Prostate gland (tissue), 2 donors: Measurements from ENCODE around the gene RIN2.

ENCODE experiments used
- CTCF ChIP-seq, 4 experiments: fragments of 200-600 bp in 2 of 4; fragments of 450-650 bp in 2 of 4; sonication (generic) in 2 of 4; IDR thresholded peaks; 1 replicate in 3 of 4; 2 replicates in 1 of 4; pipeline ENCODE4 v1.5.1; 2016 to 2019; ENCODE audit warnings: antibody characterized with exemption in 4 of 4, mild to moderate bottlenecking in 2 of 4, moderate library complexity in 2 of 4
- POLR2A ChIP-seq: fragments of 450-650 bp; IDR thresholded peaks from one replicate; pipeline ENCODE4 v1.6.1; 2016; ENCODE audit warnings: antibody characterized with exemption, mild to moderate bottlenecking

DNA sequence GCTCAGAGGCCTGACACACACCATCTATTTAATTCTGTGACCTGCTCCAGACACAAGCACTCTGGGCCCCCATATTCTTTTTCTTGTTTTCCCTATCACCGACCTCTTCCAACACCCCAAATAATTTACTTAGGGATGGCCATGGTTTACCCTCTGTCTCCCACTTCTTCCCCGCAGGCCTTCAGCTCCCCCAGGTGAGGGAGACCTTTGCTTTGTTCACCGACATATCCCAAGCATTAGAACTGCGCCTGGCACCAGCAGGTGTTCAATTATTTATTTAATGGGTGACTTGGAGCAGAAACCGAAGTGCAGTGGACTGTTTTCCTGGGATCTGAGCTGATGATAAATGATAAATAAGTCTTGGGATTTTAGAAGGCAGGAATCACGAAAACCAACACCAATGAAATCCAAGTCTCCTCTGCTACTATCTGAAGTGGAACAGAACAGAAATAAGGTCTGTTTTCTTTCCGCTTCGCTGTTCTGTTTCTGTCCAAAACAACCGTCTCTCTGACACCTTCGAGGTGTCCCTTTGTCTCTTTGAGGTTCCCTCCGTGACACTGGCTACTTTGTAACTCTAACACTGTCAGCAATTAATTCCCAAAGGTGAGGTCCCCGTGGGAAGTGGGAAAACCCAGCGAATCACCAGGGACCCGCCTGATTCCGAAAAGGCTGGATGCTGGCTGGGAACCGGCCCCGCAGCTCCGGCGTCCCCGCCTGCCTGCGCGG, 1.1 kb upstream of the RIN2 start:
- TF ChIP-seq POLR2A = no peak
- no peak for TF ChIP-seq CTCF (IDR thresholded peaks at IDR 0.05)
